SK-N-SH (cell line): ENCODE measurements around the gene NEBL. TPM values are rescaled to one million over a fixed set of nuclear protein-coding genes. Genes with fewer than 3 reads are reported as not detected.

Experiments
- CTCF ChIA-PET: fragments of 300-600, 350-600 bp; formaldehyde crosslinking; extraction: SDS; loops from one replicate; lab custom pipeline; 2021; lab: Yijun Ruan, JAX
- POLR2A ChIA-PET: fragments of 350-600 bp; sonication (Branson Sonifier 250); formaldehyde crosslinking; extraction: SDS; loops from one replicate; lab custom pipeline; 2020; ENCODE audit warnings: antibody characterized with exemption, inconsistent platforms; lab: Yijun Ruan, JAX
- DNase-seq: peaks from one replicate; pipeline ENCODE4 v3.0.0; 2012
- H2AFZ ChIP-seq: fragments of 200-600 bp; sonication (generic); 2 replicates; pipeline ENCODE4 v1.8.1; 2016; ENCODE audit warnings: antibody characterized with exemption, mild to moderate bottlenecking, low read depth
- H3F3A ChIP-seq: fragments of 200-600 bp; sonication (generic); replicated peaks from 2 replicates; pipeline ENCODE3; 2016; ENCODE audit warnings: antibody characterized with exemption, mild to moderate bottlenecking; ENCODE audit not compliant: insufficient read depth
- H3K27ac ChIP-seq, 2 experiments: fragments of 200-500 bp in 1 of 2; fragments of 200-600 bp in 1 of 2; sonication (Bioruptor generic) in 1 of 2; sonication (generic), shearing (Covaris generic) in 1 of 2; 2 replicates each; pipeline versions ENCODE4 v1.5.1 to v1.6.1; 2014 to 2016; ENCODE audit warnings: low read depth in 2 of 2, inconsistent platforms in 1 of 2, low read length in 1 of 2, mild to moderate bottlenecking in 1 of 2, mixed read lengths in 1 of 2
- H3K27me3 ChIP-seq: fragments of 200-600 bp; sonication (generic), shearing (Covaris generic); 2 replicates; pipeline ENCODE4 v1.6.1; 2016; ENCODE audit warnings: mixed run types; ENCODE audit not compliant: insufficient read depth
- H3K36me3 ChIP-seq, 2 experiments: fragments of 200-500 bp in 1 of 2; fragments of 200-600 bp in 1 of 2; sonication (Bioruptor generic) in 1 of 2; sonication (generic) in 1 of 2; replicated peaks in 1 of 2; 2 replicates each; pipeline versions ENCODE3 to v1.5.1; 2014 to 2016; ENCODE audit warnings: low read length in 1 of 2, mild to moderate bottlenecking in 1 of 2; ENCODE audit not compliant: insufficient read depth in 2 of 2, control insufficient read depth in 1 of 2
- H3K4me1 ChIP-seq, 2 experiments: fragments of 200-500 bp in 1 of 2; fragments of 200-600 bp in 1 of 2; sonication (Bioruptor generic) in 1 of 2; sonication (generic), shearing (Covaris generic) in 1 of 2; 2 replicates each; pipeline versions ENCODE4 v1.5.1 to v1.6.1; 2014 to 2016; ENCODE audit warnings: low read depth in 1 of 2, low read length in 1 of 2, mixed run types in 1 of 2; ENCODE audit not compliant: insufficient read depth in 2 of 2, control insufficient read depth in 1 of 2
- H3K4me2 ChIP-seq: fragments of 200-600 bp; sonication (generic), shearing (Covaris generic); 2 replicates; pipeline ENCODE4 v1.6.1; 2017; ENCODE audit warnings: mixed run types
- H3K4me3 ChIP-seq, 2 experiments: fragments of 200-500 bp in 1 of 2; fragments of 200-600 bp in 1 of 2; sonication (Bioruptor generic) in 1 of 2; sonication (generic), shearing (Covaris generic) in 1 of 2; 2 replicates each; pipeline versions ENCODE4 v1.5.1 to v1.8.1; 2014 to 2016; ENCODE audit warnings: low read depth in 2 of 2, inconsistent platforms in 1 of 2, low read length in 1 of 2, mild to moderate bottlenecking in 1 of 2, mixed read lengths in 1 of 2, moderate library complexity in 1 of 2
- H3K79me2 ChIP-seq: fragments of 200-600 bp; sonication (generic); 2 replicates; pipeline ENCODE4 v1.8.1; 2017; ENCODE audit warnings: mild to moderate bottlenecking; ENCODE audit not compliant: insufficient read depth
- H3K9ac ChIP-seq: fragments of 200-600 bp; sonication (generic); 2 replicates; pipeline ENCODE4 v1.6.1; 2017; ENCODE audit warnings: mixed run types
- H3K9me2 ChIP-seq: fragments of 200-600 bp; sonication (generic); 2 replicates; pipeline ENCODE4 v1.6.1; 2017; ENCODE audit warnings: mixed run types
- H3K9me3 ChIP-seq: fragments of 200-600 bp; sonication (generic); 2 replicates; pipeline ENCODE4 v1.6.1; 2017; ENCODE audit warnings: mixed run types, mild to moderate bottlenecking, moderate library complexity
- H4K20me1 ChIP-seq: fragments of 200-600 bp; sonication (generic); 2 replicates; pipeline ENCODE4 v1.6.1; 2017; ENCODE audit warnings: mild to moderate bottlenecking, mixed run types; ENCODE audit not compliant: insufficient read depth
- EZH2phosphoT487 ChIP-seq: fragments of 200-600 bp; sonication (generic); IDR thresholded peaks from 2 replicates; pipeline ENCODE4 v1.6.1; 2017; ENCODE audit warnings: low read depth, mixed run types, mild to moderate bottlenecking, antibody characterized with exemption, moderate library complexity, borderline replicate concordance
- FOSL2 ChIP-seq: IDR thresholded peaks from 2 replicates; pipeline ENCODE4 v1.4.0; 2012; ENCODE audit warnings: low read depth, mild to moderate bottlenecking, moderate library complexity, borderline replicate concordance
- GABPA ChIP-seq: IDR thresholded peaks from 2 replicates; pipeline ENCODE4 v1.4.0; 2012; ENCODE audit warnings: low read depth, mild to moderate bottlenecking
- GATA2 ChIP-seq: sonication (generic); formaldehyde crosslinking; IDR thresholded peaks from 2 replicates; pipeline ENCODE4 v1.5.0; 2020; ENCODE audit warnings: mild to moderate bottlenecking, missing genetic modification reagents
- POLR2AphosphoS5 ChIP-seq: IDR thresholded peaks from 2 replicates; pipeline ENCODE4 v1.6.1; 2012; ENCODE audit warnings: low read depth, low read length
- RCOR1 ChIP-seq: fragments of 150-350 bp; IDR thresholded peaks from 2 replicates; pipeline ENCODE4 v1.6.1; 2017; ENCODE audit warnings: antibody characterized with exemption, low read length
- TCF12 ChIP-seq: IDR thresholded peaks from 2 replicates; pipeline ENCODE4 v1.4.0; 2012
- WGBS: methylation state at CpG from one replicate; pipeline ENCODE4 v1.1.6; 2017; ENCODE audit warnings: low lambda C conversion rate; 5-methylcytosine and 5-hydroxymethylcytosine counted together
- polyA plus RNA-seq, 3 experiments: library from polyadenylated mRNA; depleted of rRNA; stranded (reverse); fragments of >200 nt; gene quantifications; 2 replicates each; pipeline ENCODE4 v1.2.3, GENCODE V29; 2012
- TF ChIP-seq, protein P1 (sequence below): fragments of 150-350 bp; IDR thresholded peaks from 2 replicates; pipeline ENCODE4 v1.6.1; 2016; ENCODE audit warnings: mild to moderate bottlenecking, low read depth, low read length

NEBL gene
- polyA plus RNA-seq, 1 of the 3 experiments (the other 2 are of a cell fraction) = 0.58 TPM

DNA sequence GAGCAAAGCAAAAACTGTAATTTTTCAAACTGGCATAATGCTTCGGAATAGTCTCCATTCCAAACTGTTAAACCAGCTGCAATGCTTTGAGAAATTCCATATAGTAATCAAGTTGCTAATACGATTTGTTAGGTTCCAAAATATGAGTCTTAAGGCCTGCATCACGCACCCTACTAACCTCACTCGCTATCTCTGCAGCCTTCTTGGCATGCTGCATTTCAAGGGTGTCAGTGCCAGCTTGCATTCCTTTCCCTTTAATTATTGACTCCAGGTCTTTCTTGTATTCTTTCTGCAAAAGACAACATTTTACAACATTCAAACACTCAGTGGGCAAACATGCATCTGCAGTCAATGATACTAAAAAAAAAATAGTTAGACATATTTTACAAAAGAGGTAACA is 61.8 kb downstream of the NEBL start:
- Histone ChIP-seq H3F3A (no peaks in the 10 kb centered on the region), H2AFZ (no peak overlapping the region), H3K9me3 (no peaks in the 10 kb centered on the region), H3K36me3 (peaks cover 0 to 16% of the 10 kb centered on the region in 2 experiments), H3K27ac (no peak overlapping the region), H3K4me1 (no peaks in the 10 kb centered on the region), H3K27me3 (no peaks in the 10 kb centered on the region), H3K79me2 (no peaks in the 10 kb centered on the region), H3K4me3 (no peak overlapping the region), H4K20me1 (no peaks in the 10 kb centered on the region), H3K9me2 (no peaks in the 10 kb centered on the region), H3K9ac (no peak overlapping the region), H3K4me2 (no peak overlapping the region)
- WGBS = 58% methylated on average over 4 of the region's 4 CpGs
- ChIA-PET CTCF (interaction anchor here (1.0 kb wide), 1 partner anchor 21 kb away, joined by 3 read pairs; no protein-coding TSS in a partner anchor), POLR2A (interaction anchor here (0.7 kb wide), 1 partner anchor 404 kb away, joined by 3 read pairs; no protein-coding TSS in a partner anchor)
- TF ChIP-seq GATA2 (CRISPR knock-in tag) = no peak
- no peak for DNase-seq

DNA sequence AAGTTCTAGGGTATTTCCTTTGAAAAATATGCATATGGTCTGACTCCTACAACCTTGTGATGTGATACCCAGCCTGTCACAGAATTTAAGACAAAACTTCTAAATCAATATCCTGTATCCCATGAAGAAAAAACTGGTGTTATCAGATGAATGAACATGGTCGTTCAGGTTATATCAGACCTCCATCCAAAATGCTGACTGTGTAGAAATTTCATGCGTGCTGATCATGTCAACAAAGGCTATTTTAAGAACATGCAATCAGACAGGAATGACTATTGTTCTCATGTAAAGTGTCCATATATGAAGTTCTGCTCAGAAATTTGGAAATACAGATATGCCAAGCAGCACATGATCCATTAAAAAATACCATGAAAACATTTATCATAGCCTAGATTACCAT is 62.3 kb downstream of the NEBL start:
- H3K9me3 ChIP-seq = no peaks in the 10 kb centered on the region
- no peaks in the 10 kb centered on the region for H3F3A ChIP-seq
- H3K9ac ChIP-seq = no peak overlapping the region
- H3K27me3 ChIP-seq = no peaks in the 10 kb centered on the region
- no peak overlapping the region for H2AFZ ChIP-seq
- H3K27ac ChIP-seq = no peak overlapping the region
- no peak overlapping the region for H3K4me2 ChIP-seq
- H3K36me3 ChIP-seq = peaks cover 0 to 11% of the 10 kb centered on the region in 2 experiments
- H3K4me1 ChIP-seq = no peaks in the 10 kb centered on the region
- no peaks in the 10 kb centered on the region for H3K79me2 ChIP-seq
- DNase-seq = no peak
- ChIA-PET CTCF (no interaction called here), POLR2A (no interaction called here)
- TF ChIP-seq POLR2AphosphoS5 (no peak), RCOR1 (no peak)
- H3K4me3 ChIP-seq = no peak overlapping the region
- no peaks in the 10 kb centered on the region for H3K9me2 ChIP-seq
- WGBS = 44% methylated on average over 2 of the region's 2 CpGs
- H4K20me1 ChIP-seq = no peaks in the 10 kb centered on the region

DNA sequence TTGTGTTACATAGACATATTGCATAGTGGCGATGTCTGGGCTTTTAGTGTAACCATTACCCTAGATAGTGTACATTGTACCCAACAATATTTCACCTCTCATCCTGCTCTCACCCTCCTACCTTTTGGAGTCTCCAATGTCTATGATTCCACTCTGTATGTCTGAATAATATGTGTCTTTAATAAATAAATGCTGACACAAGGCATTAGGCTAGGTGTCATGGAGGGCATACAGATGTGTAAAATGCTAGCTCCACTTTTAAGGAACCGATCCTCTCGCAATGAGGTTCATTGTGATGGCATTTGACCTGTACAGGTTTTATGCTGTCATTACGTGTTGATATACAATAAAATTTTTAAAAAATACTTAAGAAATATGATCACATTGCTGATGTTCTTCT is 74.3 kb downstream of the NEBL start:
- Histone ChIP-seq H3K4me2 (no peak overlapping the region), H3K9me2 (no peaks in the 10 kb centered on the region), H3K9me3 (no peaks in the 10 kb centered on the region), H3K9ac (no peak overlapping the region), H2AFZ (no peak overlapping the region), H3K27ac (no peak overlapping the region), H3K27me3 (no peaks in the 10 kb centered on the region), H3K4me3 (no peak overlapping the region), H3F3A (no peaks in the 10 kb centered on the region), H3K4me1 (no peaks in the 10 kb centered on the region), H3K79me2 (no peaks in the 10 kb centered on the region), H4K20me1 (no peaks in the 10 kb centered on the region), H3K36me3 (peaks cover 2 to 23% of the 10 kb centered on the region in 2 experiments)
- 80% methylated on average over 4 of the region's 4 CpGs for WGBS
- CTCF ChIA-PET = no interaction called here
- TF ChIP-seq TCF12 = no peak
- no peak for TF ChIP-seq GABPA
- no peak for TF ChIP-seq FOSL2
- no peak for TF ChIP-seq EZH2phosphoT487
- TF ChIP-seq, protein P1, sequence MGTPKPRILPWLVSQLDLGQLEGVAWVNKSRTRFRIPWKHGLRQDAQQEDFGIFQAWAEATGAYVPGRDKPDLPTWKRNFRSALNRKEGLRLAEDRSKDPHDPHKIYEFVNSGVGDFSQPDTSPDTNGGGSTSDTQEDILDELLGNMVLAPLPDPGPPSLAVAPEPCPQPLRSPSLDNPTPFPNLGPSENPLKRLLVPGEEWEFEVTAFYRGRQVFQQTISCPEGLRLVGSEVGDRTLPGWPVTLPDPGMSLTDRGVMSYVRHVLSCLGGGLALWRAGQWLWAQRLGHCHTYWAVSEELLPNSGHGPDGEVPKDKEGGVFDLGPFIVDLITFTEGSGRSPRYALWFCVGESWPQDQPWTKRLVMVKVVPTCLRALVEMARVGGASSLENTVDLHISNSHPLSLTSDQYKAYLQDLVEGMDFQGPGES = no peak
- POLR2A ChIA-PET = no interaction called here
- DNase-seq = no peak
